ENCODE measurements around the gene GLP2R.

DNA sequence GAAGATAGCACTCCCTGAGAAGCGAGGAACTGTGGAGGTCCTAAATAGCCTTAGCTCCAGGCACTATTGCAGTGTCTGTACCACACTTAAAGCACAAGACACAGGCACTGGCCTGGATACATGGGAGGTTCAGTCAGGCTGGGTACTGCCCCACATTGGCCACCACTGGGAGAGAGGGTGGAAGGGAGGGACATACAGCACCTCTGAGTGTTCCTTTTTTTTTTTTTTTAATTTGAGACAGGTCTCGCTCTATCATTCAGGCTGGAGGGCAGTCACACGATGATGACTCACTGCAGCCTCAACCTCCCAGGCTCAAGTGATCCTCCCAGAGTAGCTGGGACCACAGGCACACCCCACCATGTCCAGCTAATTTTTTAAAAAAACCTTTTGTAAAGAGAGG is 5.3 kb upstream of the GLP2R start:
- TF ChIP-seq EP300 (IDR thresholded peaks at IDR 0.05; ENCODE audit: borderline replicate concordance in 1 of 2, low read depth in 2 of 2, low read length in 2 of 2) = no peak
- TF ChIP-seq TEAD4 (IDR thresholded peaks at IDR 0.05; ENCODE audit: low read depth, low read length) = no peak
- no peak for TF ChIP-seq POLR2A (IDR thresholded peaks at IDR 0.05; ENCODE audit: control extremely low read depth in 1 of 2, low read depth in 2 of 2, low read length in 2 of 2)
- TF ChIP-seq MAX (IDR thresholded peaks at IDR 0.05) = no peak
- no peak for TF ChIP-seq GABPA (IDR thresholded peaks at IDR 0.05; ENCODE audit: borderline replicate concordance, insufficient read depth, low read length)
- TF ChIP-seq CTCF (IDR thresholded peaks at IDR 0.05; ENCODE audit: control extremely low read depth in 1 of 3, insufficient read depth in 1 of 3, low read depth in 1 of 3, low read length in 3 of 3) = no peak
- no peak for TF ChIP-seq POLR2AphosphoS5 (IDR thresholded peaks at IDR 0.05; ENCODE audit: low read depth, low read length)
- TF ChIP-seq SP1 (IDR thresholded peaks at IDR 0.05; ENCODE audit: low read depth, low read length) = no peak
- TF ChIP-seq YY1 (IDR thresholded peaks at IDR 0.05; ENCODE audit: low read depth, low read length) = no peak
- TF ChIP-seq MAFK (IDR thresholded peaks at IDR 0.05; ENCODE audit: low read depth, low read length) = no peak
- no peak for TF ChIP-seq KDM5A (IDR thresholded peaks at IDR 0.05; ENCODE audit: low read length)

Data from H1 (cell line).